OCI-LY3 (cell line): ENCODE measurements around the gene SPATS2L.

ENCODE experiments used
- H2AFZ ChIP-seq: fragments of 200-600, 300-600 bp; shearing (Covaris generic); 2 replicates; pipeline ENCODE4 v1.6.0; 2014; ENCODE audit warnings: antibody characterized with exemption, low read depth, low read length
- H3K27ac ChIP-seq: fragments of 200-600, 300-600 bp; sonication (generic); 2 replicates; pipeline ENCODE4 v1.5.1; 2014; ENCODE audit warnings: mild to moderate bottlenecking, low read length, moderate library complexity, mixed read lengths
- H3K27me3 ChIP-seq: fragments of 200-600, 300-600 bp; sonication (generic); 2 replicates; pipeline ENCODE4 v1.6.1; 2014; ENCODE audit warnings: low read depth, low read length, mixed read lengths
- H3K36me3 ChIP-seq: fragments of 200-600, 300-600 bp; sonication (generic); replicated peaks from 2 replicates; pipeline ENCODE3; 2014; ENCODE audit warnings: low read depth, low read length, mixed read lengths
- H3K4me1 ChIP-seq: fragments of 300-600, 200-600 bp; sonication (generic); 2 replicates; pipeline ENCODE4 v1.6.1; 2014; ENCODE audit warnings: low read length, mixed read lengths
- H3K4me2 ChIP-seq: fragments of 200-600, 300-600 bp; sonication (generic); 2 replicates; pipeline ENCODE4 v1.6.1; 2014; ENCODE audit warnings: low read length, mixed read lengths
- H3K4me3 ChIP-seq: fragments of 300-600, 200-600 bp; sonication (generic); 2 replicates; pipeline ENCODE4 v1.5.1; 2014; ENCODE audit warnings: antibody characterized with exemption, mild to moderate bottlenecking, low read length, moderate library complexity
- H3K79me2 ChIP-seq: fragments of 300-600, 200-600 bp; shearing (Covaris generic); 2 replicates; pipeline ENCODE4 v1.6.1; 2014; ENCODE audit warnings: mild to moderate bottlenecking, low read length, mixed read lengths
- H3K9ac ChIP-seq: fragments of 300-600, 200-600 bp; shearing (Covaris generic); 2 replicates; pipeline ENCODE4 v1.6.0; 2014; ENCODE audit warnings: mild to moderate bottlenecking, low read length, moderate library complexity
- H3K9me3 ChIP-seq: fragments of 200-600, 300-600 bp; shearing (Covaris generic); 2 replicates; pipeline ENCODE4 v1.6.1; 2014; ENCODE audit warnings: low read length, mixed read lengths; ENCODE audit not compliant: insufficient read depth
- H4K20me1 ChIP-seq: fragments of 200-600, 300-600 bp; sonication (generic); 2 replicates; pipeline ENCODE4 v1.6.1; 2016; ENCODE audit warnings: low read length, mixed read lengths; ENCODE audit not compliant: insufficient read depth
- EZH2phosphoT487 ChIP-seq: fragments of 200-600 bp; shearing (Covaris generic); IDR thresholded peaks from 2 replicates; pipeline ENCODE4 v1.6.1; 2018; ENCODE audit warnings: antibody characterized with exemption, mixed run types, low read depth
- TF ChIP-seq, protein P1 (sequence below): fragments of 200-600, 300-600 bp; sonication (generic); IDR thresholded peaks from 2 replicates; pipeline ENCODE4 v1.5.1; 2014; ENCODE audit warnings: antibody characterized with exemption, low read length, low read depth

The SPATS2L gene

DNA sequence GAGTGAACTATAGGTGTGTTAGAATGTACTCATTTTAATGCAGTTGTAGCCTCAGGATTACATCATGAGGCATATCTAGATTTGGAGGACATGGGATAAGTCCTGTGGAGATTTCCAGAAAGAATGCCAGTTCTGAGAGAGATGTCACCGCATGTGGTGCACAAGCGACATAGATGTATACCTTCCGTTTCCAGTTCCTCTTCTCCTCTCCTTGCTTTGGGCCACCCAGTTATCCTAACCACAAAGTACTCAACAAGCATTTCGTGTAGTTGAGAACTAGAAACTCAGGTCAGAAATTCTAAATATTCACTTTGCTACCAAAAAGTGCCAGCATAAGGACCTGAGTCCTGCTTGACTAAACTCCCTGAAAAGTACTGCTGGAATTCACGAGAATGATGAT is 136.9 kb downstream of the SPATS2L start:
- Histone ChIP-seq H3K27me3 (0 out of 2 replicates have a peak, but pooled peaks cover 6% of the 10 kb centered on the region), H3K4me2 (no peak overlapping the region), H2AFZ (no peak overlapping the region), H3K9me3 (no peaks in the 10 kb centered on the region), H3K36me3 (no peaks in the 10 kb centered on the region), H3K4me1 (no peaks in the 10 kb centered on the region), H3K9ac (no peak overlapping the region), H4K20me1 (no peaks in the 10 kb centered on the region), H3K79me2 (no peaks in the 10 kb centered on the region), H3K27ac (no peak overlapping the region), H3K4me3 (no peak overlapping the region)
- TF ChIP-seq, protein P1, sequence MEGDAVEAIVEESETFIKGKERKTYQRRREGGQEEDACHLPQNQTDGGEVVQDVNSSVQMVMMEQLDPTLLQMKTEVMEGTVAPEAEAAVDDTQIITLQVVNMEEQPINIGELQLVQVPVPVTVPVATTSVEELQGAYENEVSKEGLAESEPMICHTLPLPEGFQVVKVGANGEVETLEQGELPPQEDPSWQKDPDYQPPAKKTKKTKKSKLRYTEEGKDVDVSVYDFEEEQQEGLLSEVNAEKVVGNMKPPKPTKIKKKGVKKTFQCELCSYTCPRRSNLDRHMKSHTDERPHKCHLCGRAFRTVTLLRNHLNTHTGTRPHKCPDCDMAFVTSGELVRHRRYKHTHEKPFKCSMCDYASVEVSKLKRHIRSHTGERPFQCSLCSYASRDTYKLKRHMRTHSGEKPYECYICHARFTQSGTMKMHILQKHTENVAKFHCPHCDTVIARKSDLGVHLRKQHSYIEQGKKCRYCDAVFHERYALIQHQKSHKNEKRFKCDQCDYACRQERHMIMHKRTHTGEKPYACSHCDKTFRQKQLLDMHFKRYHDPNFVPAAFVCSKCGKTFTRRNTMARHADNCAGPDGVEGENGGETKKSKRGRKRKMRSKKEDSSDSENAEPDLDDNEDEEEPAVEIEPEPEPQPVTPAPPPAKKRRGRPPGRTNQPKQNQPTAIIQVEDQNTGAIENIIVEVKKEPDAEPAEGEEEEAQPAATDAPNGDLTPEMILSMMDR = no peak
- TF ChIP-seq EZH2phosphoT487 = no peak

DNA sequence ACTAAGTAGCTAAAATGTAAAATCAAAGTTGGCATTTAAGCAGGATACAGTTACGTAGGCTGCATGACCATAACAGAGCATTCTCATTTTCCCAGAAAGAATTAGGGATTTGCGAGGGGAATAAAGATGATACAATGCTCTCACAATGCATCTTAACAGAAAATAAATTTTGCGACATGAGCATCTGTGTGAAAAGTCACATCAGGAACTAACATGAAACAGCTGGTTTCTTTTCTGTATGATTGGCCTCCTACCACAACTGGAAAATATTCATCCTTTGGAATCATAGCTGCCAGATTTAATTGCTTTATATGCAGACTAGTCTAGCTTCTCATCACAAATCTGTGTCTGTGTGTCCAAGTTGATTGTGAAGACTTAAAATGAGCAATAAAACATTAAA is 137.4 kb downstream of the SPATS2L start:
- H3K27ac ChIP-seq = no peak overlapping the region
- TF ChIP-seq EZH2phosphoT487 = no peak
- TF ChIP-seq, protein P1 = no peak
- H3K27me3 ChIP-seq = 0 out of 2 replicates have a peak, but pooled peaks cover 8% of the 10 kb centered on the region
- H3K4me3 ChIP-seq = no peak overlapping the region
- no peaks in the 10 kb centered on the region for H3K36me3 ChIP-seq
- no peaks in the 10 kb centered on the region for H3K79me2 ChIP-seq
- no peak overlapping the region for H3K9ac ChIP-seq
- no peaks in the 10 kb centered on the region for H3K4me1 ChIP-seq
- H4K20me1 ChIP-seq = no peaks in the 10 kb centered on the region
- no peaks in the 10 kb centered on the region for H3K9me3 ChIP-seq
- H2AFZ ChIP-seq = no peak overlapping the region
- no peak overlapping the region for H3K4me2 ChIP-seq

DNA sequence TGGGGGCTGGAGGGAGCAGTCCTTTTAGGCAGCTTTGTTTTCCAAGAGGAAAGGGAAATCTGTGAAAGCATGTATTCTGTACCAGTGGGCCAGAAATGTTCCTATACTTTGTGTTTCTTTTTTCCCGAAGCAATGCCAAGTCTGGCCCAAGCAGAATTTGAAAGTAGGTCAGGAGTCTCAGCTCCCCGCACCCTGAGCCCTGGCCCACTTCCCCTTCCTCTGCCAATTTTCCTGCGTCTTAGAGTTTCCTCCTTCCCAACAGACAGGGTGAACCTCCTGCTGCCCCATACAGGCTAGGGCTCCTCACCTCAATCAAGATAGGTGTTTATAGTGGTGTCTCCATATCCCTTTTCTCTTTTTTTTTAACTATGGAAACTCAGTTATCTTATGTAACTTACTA is 138.0 kb downstream of the SPATS2L start:
- no peaks in the 10 kb centered on the region for H3K79me2 ChIP-seq
- H4K20me1 ChIP-seq = no peaks in the 10 kb centered on the region
- no peaks in the 10 kb centered on the region for H3K9me3 ChIP-seq
- no peak overlapping the region for H3K27ac ChIP-seq
- H3K4me2 ChIP-seq = no peak overlapping the region
- no peak for TF ChIP-seq EZH2phosphoT487
- H3K4me1 ChIP-seq = no peaks in the 10 kb centered on the region
- no peak overlapping the region for H2AFZ ChIP-seq
- no peak overlapping the region for H3K9ac ChIP-seq
- 0 out of 2 replicates have a peak, but pooled peaks cover 12% of the 10 kb centered on the region for H3K27me3 ChIP-seq
- H3K36me3 ChIP-seq = no peaks in the 10 kb centered on the region
- H3K4me3 ChIP-seq = no peak overlapping the region

DNA sequence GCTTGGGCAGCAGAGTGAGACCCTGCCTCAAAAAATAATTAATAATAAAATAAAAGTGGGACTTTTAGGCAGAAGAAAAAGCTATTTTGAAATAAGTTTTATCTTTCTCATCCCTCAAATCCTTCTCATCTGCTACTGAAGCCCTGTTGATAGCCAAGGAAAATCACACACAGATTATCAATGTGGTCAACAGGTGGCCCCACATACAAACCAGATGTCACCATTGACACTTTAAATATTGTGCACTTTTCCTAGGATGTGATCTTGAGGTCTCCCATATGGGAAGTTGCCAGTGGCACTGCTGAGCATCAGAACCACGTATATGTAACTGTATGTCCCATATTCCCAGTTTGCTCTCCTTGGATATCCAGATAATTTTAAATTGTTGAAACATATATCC is 138.8 kb downstream of the SPATS2L start:
- H3K79me2 ChIP-seq = no peaks in the 10 kb centered on the region
- H2AFZ ChIP-seq = no peak overlapping the region
- no peak overlapping the region for H3K9ac ChIP-seq
- H3K27ac ChIP-seq = no peak overlapping the region
- no peaks in the 10 kb centered on the region for H3K36me3 ChIP-seq
- peaks cover 5% of the 10 kb centered on the region for H3K4me1 ChIP-seq
- TF ChIP-seq EZH2phosphoT487 = no peak
- TF ChIP-seq, protein P1 = peak; percentile 25; the same call in 1 of the 2 replicates
- no peak overlapping the region for H3K4me2 ChIP-seq
- 0 out of 2 replicates have a peak, but pooled peaks cover 12% of the 10 kb centered on the region for H3K27me3 ChIP-seq
- H3K4me3 ChIP-seq = no peak overlapping the region
- H4K20me1 ChIP-seq = no peaks in the 10 kb centered on the region
- no peaks in the 10 kb centered on the region for H3K9me3 ChIP-seq
